Brain pericyte (primary cell): Measurements from ENCODE around the gene ZNF48.
A peak's percentile ranks its signal among the peaks of the same experiment; 100 is the strongest.

Experiments used
- DNase-seq: peaks from one replicate; pipeline ENCODE4 v3.0.0-alpha.2; 2012; ENCODE audit warnings: low read depth, low spot score

ZNF48 gene

DNA sequence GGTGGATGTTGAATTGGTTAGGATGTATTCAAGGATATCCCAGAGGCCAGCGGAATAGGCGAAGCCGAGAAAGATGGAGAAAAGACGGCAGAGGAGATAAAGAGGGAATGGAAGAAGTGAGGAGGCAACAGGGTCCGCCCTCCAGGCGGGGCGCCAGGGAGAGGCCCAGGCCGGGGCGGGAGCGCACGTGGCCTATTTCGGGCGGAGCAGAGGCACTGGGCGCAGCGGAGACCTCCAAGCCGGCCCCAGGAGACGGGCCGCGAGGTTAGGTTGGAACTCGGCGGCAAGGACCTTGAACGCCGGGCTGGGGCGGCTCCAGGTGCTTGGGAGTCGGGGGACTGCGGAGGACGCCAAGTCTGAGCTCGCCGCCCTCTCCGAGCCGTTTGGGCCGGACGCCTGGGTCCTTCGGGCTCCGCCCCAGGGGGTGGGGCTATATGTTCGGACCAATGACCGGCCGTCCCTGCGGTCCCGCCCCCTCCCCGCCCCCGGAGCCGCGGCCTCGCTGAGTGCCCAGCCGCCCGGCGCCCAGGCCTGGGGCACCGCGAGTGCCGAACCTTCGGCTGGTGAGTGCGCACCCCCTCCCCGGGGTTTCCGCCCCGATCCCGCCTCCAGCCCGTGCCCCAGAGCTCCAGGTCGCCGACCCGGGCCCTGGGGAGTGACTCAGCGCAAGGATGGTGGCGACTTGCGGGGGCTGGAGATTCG lies 12.0 kb downstream of the ZNF48 start, which contains the start of gene ZNF771:
Gene ZNF771, plus strand, starts transcription at position 505 of the 702 bp plus-strand sequence. CDS start 448 bp downstream, outside the sequence.
- DNase-seq = peak; percentile 47

DNA sequence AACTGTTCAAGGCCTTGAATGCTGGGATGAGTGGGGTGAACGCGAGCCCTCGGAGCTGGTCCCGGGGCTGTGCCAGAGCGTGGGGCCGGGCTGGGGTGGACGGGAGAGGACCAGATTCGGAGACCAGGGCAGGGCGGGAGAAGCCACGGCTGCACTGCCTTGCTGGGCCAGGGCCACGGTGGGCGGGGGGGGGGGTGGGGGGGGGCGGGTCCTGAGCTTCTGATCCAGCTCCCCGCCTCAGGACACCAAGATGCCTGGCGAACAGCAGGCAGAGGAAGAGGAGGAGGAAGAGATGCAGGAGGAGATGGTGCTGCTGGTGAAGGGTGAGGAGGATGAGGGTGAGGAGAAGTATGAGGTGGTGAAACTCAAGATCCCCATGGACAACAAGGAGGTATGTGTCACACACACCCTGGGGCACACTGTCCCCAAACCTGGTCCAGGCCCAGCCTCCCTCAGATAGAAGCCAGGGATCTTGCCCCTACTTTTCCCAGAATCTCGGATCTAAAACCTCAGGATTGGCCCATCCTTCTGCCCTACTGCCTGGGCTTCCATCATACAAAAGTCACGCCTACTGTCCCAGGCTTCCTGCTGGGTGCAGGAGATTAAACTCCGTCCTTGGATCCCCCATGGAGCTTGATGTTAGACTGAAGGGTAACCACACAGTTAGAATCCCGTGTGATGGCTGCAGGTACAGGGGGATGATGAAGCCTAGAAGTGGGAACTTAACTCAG lies 12.7 kb downstream of the ZNF48 start:
- no peak for DNase-seq

DNA sequence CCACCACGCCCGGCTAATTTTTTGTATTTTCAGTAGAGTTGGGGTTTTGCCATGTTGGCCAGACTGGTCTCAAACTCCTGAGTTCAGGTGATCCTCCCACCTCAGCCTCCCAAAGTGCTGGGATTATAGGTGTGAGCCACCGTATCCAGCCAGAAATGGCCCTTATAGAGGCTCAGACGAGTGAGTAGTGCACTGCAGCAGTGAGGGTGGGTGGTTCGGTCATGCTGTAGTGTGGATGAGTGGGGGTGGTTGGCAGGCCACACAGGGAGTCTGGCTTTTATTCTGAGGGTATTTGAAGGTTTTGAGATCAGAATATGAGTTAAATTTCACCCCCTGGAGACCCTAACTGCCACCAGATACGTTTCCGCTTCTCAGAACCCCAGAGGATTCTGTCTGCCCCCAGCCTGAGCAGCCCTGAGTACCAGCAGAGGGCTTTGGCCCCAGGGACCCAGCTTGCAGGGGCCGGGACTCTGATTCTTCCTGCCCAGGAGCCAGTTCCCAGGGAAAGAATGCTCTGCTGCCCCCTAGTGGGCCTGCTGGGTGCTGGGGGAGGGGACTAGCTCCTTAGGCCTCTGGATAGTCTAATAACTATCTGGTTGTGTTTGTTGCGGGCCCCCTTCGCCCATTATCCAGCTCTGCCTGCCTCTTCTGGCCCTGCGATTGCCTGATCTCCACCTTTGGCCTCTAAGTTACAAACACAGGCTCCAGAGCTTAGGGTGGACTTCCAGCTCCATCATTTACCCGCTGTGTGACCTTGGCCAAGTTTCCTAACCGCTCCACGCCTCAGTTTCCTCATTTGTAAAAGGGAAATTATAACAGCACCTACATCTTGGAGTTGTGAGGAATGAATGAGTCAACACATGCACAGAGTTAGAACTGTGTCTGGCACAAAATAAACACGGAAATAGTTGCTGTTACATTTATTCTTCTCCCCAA lies 14.2 kb downstream of the ZNF48 start:
- peak; percentile 47 for DNase-seq

DNA sequence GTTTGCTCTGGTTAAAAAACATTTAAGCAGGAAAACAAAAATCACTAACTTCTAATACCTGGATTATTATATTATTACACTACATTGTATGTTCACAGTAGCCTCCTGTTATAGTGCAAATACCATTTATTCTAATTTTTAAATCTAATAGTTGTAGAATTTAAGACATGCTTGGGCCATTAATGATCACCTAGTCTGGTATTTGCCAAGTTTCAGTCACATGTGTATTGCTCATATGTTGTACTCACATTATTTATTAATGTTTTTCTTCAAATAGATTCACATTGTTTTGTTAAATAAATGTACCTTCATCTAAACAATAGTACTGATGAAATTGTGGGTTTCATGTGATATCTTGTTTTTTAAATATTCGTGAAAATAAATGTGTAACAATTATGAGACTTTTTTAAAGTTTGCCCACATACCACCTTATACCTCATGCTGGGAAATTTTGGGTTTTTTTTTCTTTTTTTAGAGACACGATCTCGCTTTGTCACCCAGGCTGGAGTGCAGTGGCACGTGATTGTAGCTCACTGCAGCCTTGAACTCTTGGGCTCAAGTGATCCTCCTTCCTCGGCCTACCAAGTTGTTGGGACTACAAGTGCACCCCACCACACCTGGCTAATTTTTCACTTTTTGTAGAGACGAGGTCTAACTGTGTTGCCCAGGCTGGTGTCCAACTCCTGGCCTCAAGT lies 18.0 kb downstream of the ZNF48 start:
- DNase-seq = no peak

DNA sequence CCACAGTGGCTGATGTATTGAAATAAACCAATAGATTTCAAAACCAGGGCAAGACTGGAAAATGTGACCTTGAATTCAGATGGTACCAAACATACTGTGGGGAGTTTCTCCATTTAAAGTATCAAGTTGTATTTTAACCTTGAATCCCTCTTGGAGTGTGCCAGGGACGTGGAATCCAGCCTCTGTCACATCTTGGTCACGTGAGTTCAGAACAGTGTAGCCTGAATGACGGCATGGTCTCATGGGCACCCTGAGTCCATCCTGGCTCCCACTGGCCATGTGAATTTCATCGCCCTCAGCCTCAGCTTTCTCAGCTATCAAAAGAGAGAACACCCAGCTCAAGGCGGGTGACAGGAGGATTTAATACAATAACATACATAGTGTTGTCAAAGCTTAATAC lies 18.9 kb downstream of the ZNF48 start:
- no peak for DNase-seq

DNA sequence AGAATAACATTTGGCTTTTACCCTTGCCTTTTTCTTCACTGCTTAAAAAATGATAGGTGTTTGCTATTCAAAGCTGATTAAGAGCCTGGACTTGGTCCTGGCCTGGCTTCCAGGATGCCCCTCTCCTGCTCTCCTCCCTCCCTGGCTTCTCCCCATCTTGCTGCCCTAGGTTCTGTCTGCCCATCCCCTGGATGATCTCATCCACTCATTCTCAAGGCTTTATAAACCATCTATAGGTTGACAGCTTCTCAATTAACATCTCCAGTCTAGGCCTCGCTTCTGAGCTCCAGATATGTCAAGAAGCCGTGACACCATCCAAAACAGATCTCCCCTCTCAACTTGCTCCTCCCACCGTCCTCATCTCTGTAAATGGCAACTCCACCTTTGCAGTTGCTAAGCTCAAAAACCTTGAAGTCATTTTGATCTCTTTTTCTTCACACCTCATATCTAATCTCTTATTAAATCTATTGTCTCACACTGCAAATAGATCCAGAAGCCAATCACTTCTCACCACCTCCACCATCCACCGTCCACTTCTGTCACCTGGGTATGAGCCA lies 20.9 kb downstream of the ZNF48 start:
- no peak for DNase-seq

DNA sequence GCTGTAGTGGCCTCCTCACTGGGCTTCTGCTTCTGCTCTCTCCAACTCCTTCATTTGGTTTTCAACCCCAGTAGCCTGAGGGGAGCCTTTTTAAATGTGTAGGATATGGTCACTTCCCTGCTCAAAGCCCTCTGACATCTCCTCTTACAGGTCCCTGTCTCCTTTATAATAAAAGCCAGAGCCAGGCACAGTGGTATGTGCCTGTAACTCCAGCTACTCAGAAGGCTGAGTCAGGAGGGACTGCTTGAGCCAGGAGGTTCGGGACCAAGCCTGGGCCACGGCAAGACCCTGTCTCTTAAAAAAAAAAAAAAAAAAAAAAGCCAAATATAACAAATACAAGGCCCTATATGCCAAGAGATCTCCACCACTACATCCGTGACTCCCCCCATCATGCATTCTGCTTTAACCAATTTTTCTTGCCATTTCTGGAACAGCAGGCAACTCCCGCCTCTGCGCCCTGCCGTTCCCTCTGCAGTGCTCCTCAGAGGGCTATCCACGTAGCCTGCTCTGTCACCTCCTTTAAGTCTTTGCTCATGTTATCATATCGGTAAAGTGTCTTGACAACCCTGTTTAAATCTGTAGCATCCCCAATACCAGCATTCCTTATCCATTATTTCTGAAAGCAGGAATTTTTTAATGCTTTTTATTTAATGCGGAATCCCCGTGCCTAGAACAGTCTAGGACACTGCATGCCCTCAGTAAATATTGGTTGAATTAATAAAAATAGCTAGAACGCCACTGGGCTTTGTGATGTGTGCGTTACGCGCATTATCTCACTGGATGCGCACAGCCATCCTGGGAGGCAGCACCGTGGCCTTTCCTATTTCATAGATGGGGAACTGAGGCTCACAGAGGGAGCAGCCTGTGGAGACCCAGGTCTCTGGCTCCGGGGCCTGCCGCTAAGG lies 21.7 kb downstream of the ZNF48 start:
- DNase-seq = no peak

DNA sequence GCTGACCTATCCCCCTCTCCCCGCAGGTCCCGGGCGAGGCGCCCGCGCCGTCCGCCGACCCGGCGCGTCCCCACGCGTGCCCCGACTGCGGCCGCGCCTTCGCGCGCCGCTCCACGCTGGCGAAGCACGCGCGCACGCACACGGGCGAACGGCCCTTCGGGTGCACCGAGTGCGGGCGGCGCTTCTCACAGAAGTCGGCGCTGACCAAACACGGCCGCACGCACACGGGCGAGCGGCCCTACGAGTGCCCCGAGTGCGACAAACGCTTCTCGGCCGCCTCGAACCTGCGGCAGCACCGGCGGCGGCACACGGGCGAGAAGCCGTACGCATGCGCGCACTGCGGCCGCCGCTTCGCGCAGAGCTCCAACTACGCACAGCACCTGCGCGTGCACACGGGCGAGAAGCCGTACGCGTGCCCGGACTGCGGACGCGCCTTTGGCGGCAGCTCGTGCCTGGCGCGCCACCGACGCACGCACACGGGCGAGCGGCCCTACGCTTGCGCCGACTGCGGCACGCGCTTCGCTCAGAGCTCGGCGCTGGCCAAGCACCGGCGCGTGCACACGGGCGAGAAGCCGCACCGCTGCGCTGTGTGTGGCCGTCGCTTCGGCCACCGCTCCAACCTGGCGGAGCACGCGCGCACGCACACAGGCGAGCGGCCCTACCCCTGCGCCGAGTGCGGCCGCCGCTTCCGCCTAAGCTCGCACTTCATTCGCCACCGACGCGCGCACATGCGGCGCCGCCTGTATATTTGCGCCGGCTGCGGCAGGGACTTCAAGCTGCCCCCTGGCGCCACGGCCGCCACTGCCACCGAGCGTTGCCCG lies 22.5 kb downstream of the ZNF48 start:
- peak; percentile 79 for DNase-seq

DNA sequence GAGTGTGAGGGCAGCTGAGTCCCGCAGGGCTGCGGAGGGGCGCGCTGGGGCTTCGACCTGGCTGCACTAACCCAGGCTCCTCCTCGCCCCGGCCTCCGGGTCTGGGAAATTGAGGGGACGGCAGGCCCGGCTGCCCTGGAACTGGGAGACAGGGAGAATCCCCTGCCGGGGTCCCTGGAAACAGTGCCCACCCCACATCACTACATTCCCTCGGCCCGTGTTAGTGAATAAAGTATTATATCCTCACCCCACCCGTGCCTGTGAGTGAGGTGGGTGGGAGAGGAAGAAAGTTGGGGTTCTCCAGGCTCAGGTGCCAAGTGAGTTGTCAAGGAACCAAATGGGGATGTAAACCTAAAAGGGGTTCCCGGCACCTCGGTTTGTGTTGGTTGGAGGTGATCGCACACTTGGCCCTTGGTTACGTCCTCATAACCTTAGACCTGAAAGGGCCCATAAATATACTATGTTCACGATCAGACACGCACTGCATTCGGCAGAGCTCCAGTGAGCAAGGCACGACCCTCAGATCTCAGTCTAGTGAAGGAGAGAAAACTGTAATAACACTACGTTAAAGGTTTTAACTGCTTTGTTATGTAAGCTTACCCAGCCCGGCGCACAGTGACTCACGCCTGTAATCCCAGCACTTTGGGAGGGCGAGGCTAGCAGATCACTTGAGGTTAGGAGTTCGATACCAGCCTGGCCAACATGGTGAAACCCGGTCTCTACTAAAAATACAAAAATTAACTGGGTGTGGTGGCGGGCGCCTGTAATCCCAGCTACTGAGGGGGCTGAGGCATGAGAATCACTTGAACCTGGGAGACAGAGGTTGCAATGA lies 23.3 kb downstream of the ZNF48 start:
- DNase-seq = no peak

DNA sequence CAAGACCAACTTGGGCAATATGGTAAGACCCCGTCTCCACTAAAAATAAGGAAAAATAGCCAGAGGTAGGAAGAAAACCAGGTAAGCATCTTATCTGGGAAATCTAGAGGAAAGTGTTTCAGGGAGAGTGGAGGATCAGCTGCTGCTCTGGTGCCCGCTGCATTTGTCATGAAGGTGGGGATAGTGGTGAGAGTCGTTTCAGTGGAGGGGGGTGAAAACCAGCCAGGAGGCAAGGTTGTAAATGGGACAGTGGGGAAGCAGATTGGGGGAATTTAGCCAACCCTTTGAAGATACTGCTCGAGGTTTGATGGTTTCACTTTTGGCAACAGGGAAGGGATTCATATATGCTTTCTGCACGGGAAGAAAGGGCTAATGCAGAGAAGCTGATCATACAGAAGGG lies 25.8 kb downstream of the ZNF48 start:
- DNase-seq = no peak

DNA sequence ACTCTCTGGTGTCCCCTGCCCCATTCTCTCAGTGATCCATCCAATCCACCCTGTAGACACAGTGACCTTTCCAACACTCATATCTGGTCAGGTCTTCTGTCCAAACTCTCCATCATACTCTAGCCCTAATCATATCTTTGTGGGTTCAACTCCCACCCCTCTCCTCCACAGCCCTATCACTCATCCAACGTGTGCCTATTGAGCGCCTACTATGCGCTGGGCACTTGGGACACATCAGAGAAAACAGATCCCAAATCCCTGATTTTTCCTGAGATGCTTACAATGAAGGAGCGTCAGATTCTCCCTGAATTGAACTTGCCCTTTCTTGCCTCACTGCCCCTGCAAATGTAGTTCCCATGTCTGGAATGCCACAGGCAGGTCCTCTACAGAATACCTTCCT lies 32.8 kb downstream of the ZNF48 start:
- DNase-seq = no peak

DNA sequence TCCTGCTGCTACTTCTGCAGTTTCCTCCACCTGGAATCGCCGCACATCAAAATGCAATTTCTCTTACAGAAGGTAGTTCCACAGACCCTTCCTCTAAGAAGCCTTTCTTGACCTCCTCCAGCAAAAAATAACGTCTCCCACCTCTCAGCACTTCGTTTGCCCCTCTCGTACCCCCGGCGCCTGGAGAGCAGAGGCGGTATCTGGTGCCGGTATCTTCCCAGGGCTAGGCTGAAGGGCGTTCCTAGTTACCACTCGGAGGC lies 34.1 kb downstream of the ZNF48 start:
- no peak for DNase-seq

DNA sequence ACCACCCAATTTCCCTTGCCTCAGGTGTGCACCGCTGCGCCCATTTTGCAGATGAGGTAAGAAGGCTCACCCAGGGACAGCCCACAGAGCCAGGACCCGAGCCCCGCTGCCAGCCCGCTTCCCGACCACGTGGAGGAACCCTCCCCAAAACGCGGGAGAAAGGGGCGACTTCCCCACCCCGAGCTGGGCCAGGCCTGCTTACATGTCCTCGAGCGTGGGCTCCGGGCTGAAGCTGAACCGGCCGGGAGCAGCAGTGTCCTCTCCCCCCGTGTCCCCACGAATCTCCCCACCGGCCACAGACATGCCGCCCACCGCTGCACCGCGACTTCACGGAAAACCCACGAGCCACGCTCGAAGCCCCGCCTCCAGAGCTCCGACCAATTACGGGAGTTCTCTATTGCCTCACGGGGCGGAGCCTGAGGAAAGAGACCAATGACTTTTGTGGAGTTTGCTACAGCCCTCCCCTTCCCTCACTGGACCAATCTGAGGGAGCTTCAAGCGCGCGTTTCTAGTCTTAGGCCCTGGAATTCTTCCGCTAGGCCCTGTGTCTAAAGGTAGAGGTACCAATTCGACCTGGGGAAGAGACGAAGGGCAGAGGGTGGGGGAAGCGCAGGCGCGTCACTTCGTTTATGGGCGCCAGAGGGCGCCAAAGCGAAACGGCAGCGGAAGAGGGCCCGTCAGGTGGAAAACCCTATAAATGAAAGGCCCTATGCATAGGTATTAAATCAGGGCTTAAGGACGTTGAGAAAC lies 34.6 kb downstream of the ZNF48 start, which contains the start of gene DCTPP1:
Gene DCTPP1, minus strand, starts transcription at position 353 of the 750 bp plus-strand sequence. Its CDS starts 50 bp downstream, at position 303.
- DNase-seq = peak; percentile 93

DNA sequence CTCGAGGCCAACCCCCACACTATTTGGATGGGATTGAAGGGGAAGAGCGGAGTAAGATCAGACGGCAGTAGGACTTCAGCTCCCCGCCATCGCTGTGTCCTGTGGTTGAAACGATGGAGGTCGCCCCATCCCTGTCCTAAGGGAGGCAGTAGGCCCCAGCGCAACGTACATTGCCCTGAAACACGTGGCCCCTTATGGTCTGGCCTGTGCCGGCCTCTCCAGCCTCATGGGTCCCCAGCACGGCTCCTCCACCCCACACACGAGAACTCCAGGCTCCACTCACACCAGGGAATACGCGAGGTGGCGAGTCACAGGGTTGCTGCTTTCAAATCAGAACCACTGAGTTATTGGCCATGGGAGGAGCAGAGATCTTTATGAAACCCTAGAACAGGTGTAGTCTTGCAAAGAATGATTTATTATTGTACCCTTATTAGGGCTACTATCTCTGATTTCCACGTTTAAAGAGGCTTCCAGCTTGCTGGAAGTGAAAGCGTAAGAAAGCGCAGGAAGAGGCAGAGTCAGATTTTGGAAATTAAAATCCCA lies 35.3 kb downstream of the ZNF48 start:
- DNase-seq = no peak

DNA sequence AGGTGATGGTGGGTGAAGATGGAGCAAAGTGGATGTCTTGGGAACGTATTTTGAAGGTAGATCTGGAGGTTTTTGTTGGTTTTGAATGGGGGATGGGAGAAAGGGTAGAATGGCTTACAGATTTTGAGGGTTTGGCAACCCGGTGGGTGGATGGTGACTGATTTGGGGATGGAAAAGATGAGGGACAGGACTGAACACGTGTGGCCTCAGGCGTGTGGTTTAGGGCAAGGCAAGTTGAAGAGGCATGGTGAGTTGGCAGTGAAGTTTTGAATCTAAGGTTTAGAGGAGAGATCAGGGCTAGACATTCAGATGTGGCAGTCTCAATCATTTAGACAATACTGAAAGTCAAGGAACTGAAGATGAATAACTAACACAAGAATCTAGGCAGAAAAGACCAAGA lies 39.6 kb downstream of the ZNF48 start:
- DNase-seq = no peak

DNA sequence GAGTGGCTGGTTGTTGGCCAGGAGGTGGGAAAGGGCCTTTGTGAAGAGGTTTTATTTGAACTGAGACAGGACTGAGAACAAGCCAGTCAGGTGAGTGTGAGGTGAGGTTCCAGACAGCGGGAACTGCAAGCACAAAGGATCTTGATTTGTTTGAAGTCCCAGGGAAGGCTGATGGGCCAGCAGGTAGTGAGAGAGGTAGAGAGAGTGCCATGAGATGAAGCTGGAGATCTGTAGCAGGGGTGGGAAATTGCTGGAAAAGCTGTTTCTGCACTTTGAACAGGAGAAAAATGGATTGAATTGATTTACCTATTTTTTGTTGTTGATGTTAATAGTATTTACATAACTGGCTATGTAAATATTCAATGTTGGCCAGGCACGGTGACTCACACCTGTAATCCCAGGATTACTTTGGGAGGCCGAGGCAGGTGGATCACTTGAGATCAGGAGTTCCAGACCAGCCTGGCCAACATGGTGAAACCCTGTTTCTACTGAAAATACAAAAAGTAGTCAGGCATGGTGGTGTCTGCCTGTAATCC lies 42.4 kb downstream of the ZNF48 start:
- no peak for DNase-seq

DNA sequence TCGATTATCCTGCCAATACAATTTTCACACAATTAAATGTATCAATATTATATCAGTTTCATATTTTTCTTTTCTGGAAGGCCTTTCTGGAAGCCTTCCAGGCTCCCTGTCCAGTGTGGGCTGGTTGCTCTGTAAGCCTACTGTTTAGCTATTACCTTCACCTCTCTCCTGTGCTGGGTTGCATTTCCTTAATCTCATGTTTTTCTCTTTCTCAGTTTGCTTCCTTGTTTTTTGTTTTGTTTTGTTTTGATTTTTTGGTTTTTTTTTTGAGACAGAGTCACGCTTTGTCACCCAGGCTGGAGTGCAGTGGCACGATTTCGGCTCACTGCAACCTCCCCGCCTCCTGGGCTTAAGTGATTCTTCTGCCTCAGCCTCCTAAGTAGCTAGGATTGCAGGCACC lies 43.6 kb downstream of the ZNF48 start:
- no peak for DNase-seq
